Loucy (cell line): Measurements from ENCODE around the gene SELENON.

Experiments
- H2AFZ ChIP-seq: fragments of 200-600 bp; sonication (generic); 2 replicates; pipeline ENCODE4 v1.6.0; 2016; ENCODE audit warnings: antibody characterized with exemption, mild to moderate bottlenecking, low read length, moderate library complexity
- H3F3A ChIP-seq: fragments of 200-600 bp; 2 replicates; pipeline ENCODE4 v1.6.0; 2016; ENCODE audit warnings: antibody characterized with exemption, low read depth, mild to moderate bottlenecking
- H3K27me3 ChIP-seq: fragments of 200-600 bp; sonication (generic); 2 replicates; pipeline ENCODE4 v1.6.1; 2014; ENCODE audit warnings: low read length, mild to moderate bottlenecking; ENCODE audit not compliant: insufficient read depth, poor library complexity, severe bottlenecking
- H3K36me3 ChIP-seq: fragments of 200-600 bp; sonication (generic); 2 replicates; pipeline ENCODE4 v1.6.1; 2016; ENCODE audit warnings: low read length; ENCODE audit not compliant: insufficient read depth
- H3K4me1 ChIP-seq: fragments of 200-600 bp; sonication (generic); 2 replicates; pipeline ENCODE4 v1.5.1; 2014; ENCODE audit warnings: low read length, mild to moderate bottlenecking; ENCODE audit not compliant: insufficient read depth, poor library complexity, severe bottlenecking
- H3K4me2 ChIP-seq: fragments of 200-600 bp; sonication (generic); 2 replicates; pipeline ENCODE4 v1.6.0; 2014; ENCODE audit warnings: antibody characterized with exemption, low read length, low read depth, mild to moderate bottlenecking; ENCODE audit not compliant: poor library complexity, severe bottlenecking
- H3K4me3 ChIP-seq: fragments of 200-600 bp; sonication (generic); 2 replicates; pipeline ENCODE4 v1.5.1; 2014; ENCODE audit warnings: low read length, mild to moderate bottlenecking, mixed read lengths; ENCODE audit not compliant: poor library complexity, severe bottlenecking
- H3K79me2 ChIP-seq: fragments of 200-600 bp; sonication (generic); 2 replicates; pipeline ENCODE4 v1.6.1; 2014; ENCODE audit warnings: low read length; ENCODE audit not compliant: insufficient read depth
- H3K9ac ChIP-seq: fragments of 200-600 bp; sonication (generic); 2 replicates; pipeline ENCODE4 v1.6.0; 2014; ENCODE audit warnings: mild to moderate bottlenecking, low read depth, low read length, moderate library complexity; ENCODE audit not compliant: poor library complexity, severe bottlenecking
- H3K9me2 ChIP-seq: fragments of 200-600 bp; sonication (generic); replicated peaks from 2 replicates; pipeline ENCODE4 v1.6.1; 2016; ENCODE audit warnings: low read depth, low read length, mixed read lengths
- H3K9me3 ChIP-seq: fragments of 200-600 bp; sonication (generic); 2 replicates; pipeline ENCODE4 v1.6.1; 2014; ENCODE audit warnings: mild to moderate bottlenecking, antibody characterized with exemption, low read length, low read depth; ENCODE audit not compliant: insufficient read depth
- H4K20me1 ChIP-seq: fragments of 200-600 bp; sonication (generic); 2 replicates; pipeline ENCODE4 v1.6.0; 2014; ENCODE audit warnings: antibody characterized with exemption, low read length, mild to moderate bottlenecking; ENCODE audit not compliant: insufficient read depth, poor library complexity, severe bottlenecking
- EZH2phosphoT487 ChIP-seq: fragments of 200-600 bp; IDR thresholded peaks from 2 replicates; pipeline ENCODE4 v1.6.1; 2018; ENCODE audit warnings: antibody characterized with exemption, mild to moderate bottlenecking, moderate library complexity, borderline replicate concordance
- TF ChIP-seq, protein P1 (sequence below): fragments of 200-600 bp; sonication (generic); conservative IDR thresholded peaks from 2 replicates; pipeline ENCODE4 v1.5.1; 2014; ENCODE audit warnings: mild to moderate bottlenecking, antibody characterized with exemption, low read length

SELENON gene

DNA sequence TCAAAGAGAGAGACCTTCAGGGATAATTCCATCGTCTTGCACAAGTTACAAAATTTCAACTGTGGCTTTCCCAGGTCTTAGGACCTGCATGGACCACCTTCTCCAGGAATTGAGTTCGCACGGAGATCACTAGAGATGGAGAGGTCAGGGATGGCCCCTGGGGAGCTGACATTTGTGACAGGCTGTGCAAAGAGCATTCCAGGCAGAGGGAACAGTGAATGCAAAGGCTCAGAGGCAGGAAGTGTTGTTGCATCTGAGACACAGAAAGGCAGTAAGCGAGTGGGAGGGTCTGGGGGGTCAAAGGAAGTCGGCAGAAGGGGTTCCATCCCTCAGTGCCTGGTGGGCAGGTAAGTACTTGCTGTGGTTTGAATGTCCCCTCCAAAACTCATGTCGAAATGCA, 9.5 kb upstream of the SELENON start:
- no peak for TF ChIP-seq EZH2phosphoT487
- H3K9ac ChIP-seq, result no peak overlapping the region
- H3F3A ChIP-seq, result no peaks in the 10 kb centered on the region
- H3K27me3 ChIP-seq, result peaks cover 12% of the 10 kb centered on the region
- H3K9me2 ChIP-seq, result no peaks in the 10 kb centered on the region
- no peak overlapping the region for H3K4me2 ChIP-seq
- H3K79me2 ChIP-seq, result no peaks in the 10 kb centered on the region
- no peak overlapping the region for H2AFZ ChIP-seq
- no peaks in the 10 kb centered on the region for H4K20me1 ChIP-seq
- H3K9me3 ChIP-seq, result no peaks in the 10 kb centered on the region
- no peak overlapping the region for H3K4me3 ChIP-seq
- H3K4me1 ChIP-seq, result no peaks in the 10 kb centered on the region
- H3K36me3 ChIP-seq, result no peaks in the 10 kb centered on the region

DNA sequence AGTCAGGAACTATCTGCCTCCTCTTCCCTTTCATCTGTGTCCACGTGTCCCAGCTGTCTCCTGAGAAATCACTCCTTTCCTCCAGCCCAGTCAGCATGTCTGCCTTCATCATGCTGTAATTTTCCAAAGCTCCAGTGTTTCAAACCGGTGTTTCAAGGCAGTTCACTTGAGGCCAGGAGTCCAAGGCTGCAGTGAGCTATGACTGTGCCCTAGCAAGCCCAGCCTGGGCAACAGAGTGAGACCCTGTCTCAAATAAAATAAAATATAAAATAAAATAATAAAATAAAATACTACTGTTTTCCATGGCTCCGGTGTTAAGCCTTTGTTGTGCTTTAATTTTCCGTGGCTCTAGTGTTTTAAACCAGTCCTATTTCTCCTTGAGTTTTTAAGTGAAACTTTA, 7.9 kb upstream of the SELENON start:
- Histone ChIP-seq H3K4me3 (no peak overlapping the region), H4K20me1 (no peaks in the 10 kb centered on the region), H3K79me2 (no peaks in the 10 kb centered on the region), H2AFZ (no peak overlapping the region), H3K9me2 (no peaks in the 10 kb centered on the region), H3K9me3 (no peaks in the 10 kb centered on the region), H3K4me2 (no peak overlapping the region), H3K27me3 (no peaks in the 10 kb centered on the region), H3K4me1 (no peaks in the 10 kb centered on the region), H3F3A (no peaks in the 10 kb centered on the region), H3K36me3 (no peaks in the 10 kb centered on the region), H3K9ac (no peak overlapping the region)
- no peak for TF ChIP-seq EZH2phosphoT487
- TF ChIP-seq, protein P1, sequence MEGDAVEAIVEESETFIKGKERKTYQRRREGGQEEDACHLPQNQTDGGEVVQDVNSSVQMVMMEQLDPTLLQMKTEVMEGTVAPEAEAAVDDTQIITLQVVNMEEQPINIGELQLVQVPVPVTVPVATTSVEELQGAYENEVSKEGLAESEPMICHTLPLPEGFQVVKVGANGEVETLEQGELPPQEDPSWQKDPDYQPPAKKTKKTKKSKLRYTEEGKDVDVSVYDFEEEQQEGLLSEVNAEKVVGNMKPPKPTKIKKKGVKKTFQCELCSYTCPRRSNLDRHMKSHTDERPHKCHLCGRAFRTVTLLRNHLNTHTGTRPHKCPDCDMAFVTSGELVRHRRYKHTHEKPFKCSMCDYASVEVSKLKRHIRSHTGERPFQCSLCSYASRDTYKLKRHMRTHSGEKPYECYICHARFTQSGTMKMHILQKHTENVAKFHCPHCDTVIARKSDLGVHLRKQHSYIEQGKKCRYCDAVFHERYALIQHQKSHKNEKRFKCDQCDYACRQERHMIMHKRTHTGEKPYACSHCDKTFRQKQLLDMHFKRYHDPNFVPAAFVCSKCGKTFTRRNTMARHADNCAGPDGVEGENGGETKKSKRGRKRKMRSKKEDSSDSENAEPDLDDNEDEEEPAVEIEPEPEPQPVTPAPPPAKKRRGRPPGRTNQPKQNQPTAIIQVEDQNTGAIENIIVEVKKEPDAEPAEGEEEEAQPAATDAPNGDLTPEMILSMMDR, result no peak

DNA sequence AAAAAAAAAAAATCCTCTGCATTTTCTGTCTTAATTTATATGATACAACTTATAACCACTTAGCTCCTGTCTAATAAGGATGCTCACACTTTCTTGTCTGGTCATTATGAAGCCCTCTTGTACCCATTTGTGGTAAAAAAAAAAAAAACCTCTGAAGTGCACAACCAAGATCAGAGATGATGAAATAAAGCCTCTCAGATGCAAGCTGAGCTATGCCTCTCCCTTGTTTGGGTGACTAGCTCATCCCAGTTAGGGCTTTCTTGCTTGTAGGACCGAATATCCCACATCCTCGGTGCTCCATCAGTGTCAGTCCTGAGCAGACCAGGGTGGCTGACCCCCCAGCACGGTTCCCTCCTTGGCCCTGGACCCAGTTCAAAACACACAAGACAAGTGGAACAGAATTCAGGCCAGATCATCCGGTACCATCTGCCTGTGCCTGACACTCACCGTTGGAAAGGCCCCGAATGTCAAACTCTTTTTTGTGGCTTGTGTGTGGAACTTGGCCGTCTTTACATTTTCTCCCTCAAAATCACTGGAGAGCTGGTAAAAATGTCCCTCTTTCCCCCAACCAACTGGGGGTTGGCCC, 6.3 kb upstream of the SELENON start:
- Histone ChIP-seq H3K4me1 (no peaks in the 10 kb centered on the region), H3K9me2 (no peaks in the 10 kb centered on the region), H4K20me1 (no peaks in the 10 kb centered on the region), H3K4me2 (no peak overlapping the region), H3K36me3 (no peaks in the 10 kb centered on the region), H3K27me3 (no peaks in the 10 kb centered on the region), H3F3A (no peaks in the 10 kb centered on the region), H3K4me3 (no peak overlapping the region), H2AFZ (no peak overlapping the region), H3K9ac (no peak overlapping the region), H3K79me2 (no peaks in the 10 kb centered on the region), H3K9me3 (no peaks in the 10 kb centered on the region)
- no peak for TF ChIP-seq EZH2phosphoT487
- TF ChIP-seq, protein P1, result no peak

DNA sequence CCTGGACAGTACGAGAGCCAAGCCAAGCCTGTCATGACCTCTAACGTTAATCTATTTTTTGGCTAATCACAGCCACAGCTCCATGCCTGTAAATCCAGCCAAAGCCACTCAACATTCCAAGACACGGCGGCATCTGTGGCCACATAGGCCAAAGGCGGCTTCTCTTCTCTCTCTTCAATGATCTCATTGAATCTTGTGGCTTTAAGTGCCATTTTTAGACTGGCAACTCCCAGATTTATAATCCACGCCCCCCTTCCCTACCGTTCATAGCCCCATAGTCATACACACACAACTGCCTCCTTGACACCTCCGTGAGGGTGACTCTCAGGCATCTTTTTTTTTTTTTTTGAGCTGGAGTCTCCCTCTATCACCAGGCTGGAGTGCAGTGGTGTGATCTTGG, 5.7 kb upstream of the SELENON start:
- H3K4me3 ChIP-seq, result no peak overlapping the region
- H3K79me2 ChIP-seq, result no peaks in the 10 kb centered on the region
- H3F3A ChIP-seq, result no peaks in the 10 kb centered on the region
- H4K20me1 ChIP-seq, result no peaks in the 10 kb centered on the region
- TF ChIP-seq, protein P1, result no peak
- TF ChIP-seq EZH2phosphoT487, result no peak
- H3K4me2 ChIP-seq, result no peak overlapping the region
- no peak overlapping the region for H2AFZ ChIP-seq
- no peak overlapping the region for H3K9ac ChIP-seq
- no peaks in the 10 kb centered on the region for H3K36me3 ChIP-seq
- no peaks in the 10 kb centered on the region for H3K4me1 ChIP-seq
- no peaks in the 10 kb centered on the region for H3K27me3 ChIP-seq
- no peaks in the 10 kb centered on the region for H3K9me3 ChIP-seq
- H3K9me2 ChIP-seq, result no peaks in the 10 kb centered on the region
